Measurements from ENCODE around the gene MESP2. TPM values are rescaled to one million over a fixed set of nuclear protein-coding genes. Genes with fewer than 3 reads are reported as not detected.

Gene MESP2
- total RNA-seq, 2 experiments from 2014 or later: not detected

- Mint-ChIP-seq H3K27ac (no peak overlapping the region), H3K9me3 (ENCODE audit: low read depth) (no peaks in the 10 kb centered on the region), H3K36me3 (no peaks in the 10 kb centered on the region), H3K4me3 (no peak overlapping the region), H3K27me3 (peaks cover 21% of the 10 kb centered on the region), H3K4me1 (peaks cover 3% of the 10 kb centered on the region)
- DNase-seq (no peak), ATAC-seq (no peak)
- CTCF ChIA-PET: no interaction called here
Observed at GRCh38 chr15:89825271-89825940, 49.3 kb downstream of the MESP2 start.

GRCh38 chr15:89826671-89827655, 50.8 kb downstream of the MESP2 start:
- no peak overlapping the region for H3K27ac Mint-ChIP-seq
- peaks cover 7% of the 10 kb centered on the region for H3K27me3 Mint-ChIP-seq
- no peak for ATAC-seq
- DNase-seq: no peak
- H3K4me1 Mint-ChIP-seq: no peaks in the 10 kb centered on the region
- CTCF ChIA-PET: no interaction called here
- no peaks in the 10 kb centered on the region for H3K9me3 Mint-ChIP-seq (ENCODE audit: low read depth)
- no peak overlapping the region for H3K4me3 Mint-ChIP-seq
- H3K36me3 Mint-ChIP-seq: no peaks in the 10 kb centered on the region

DNA sequence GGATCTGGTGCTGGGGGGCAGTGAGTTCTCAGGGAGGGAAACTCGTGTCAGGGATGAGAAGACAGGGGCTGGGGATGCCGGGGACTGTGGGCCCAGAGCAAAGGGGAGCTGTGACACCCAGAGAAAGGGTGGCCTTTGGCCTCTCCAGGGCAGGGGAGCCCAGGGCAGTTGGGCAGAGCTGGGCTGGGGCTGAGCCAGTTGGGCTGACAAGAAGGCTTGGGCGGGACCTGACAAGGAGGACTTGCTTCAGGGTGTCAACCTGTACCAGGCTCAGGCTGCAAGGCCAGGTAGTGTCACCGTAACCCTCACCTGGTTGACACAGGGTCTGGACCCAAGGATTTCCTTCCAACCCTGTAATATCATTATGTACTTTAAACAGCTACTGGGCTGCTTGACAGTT, 51.7 kb downstream of the MESP2 start:
- CTCF ChIA-PET: no interaction called here
- Mint-ChIP-seq H3K9me3 (ENCODE audit: low read depth) (no peaks in the 10 kb centered on the region), H3K27ac (no peak overlapping the region), H3K27me3 (no peaks in the 10 kb centered on the region), H3K36me3 (no peaks in the 10 kb centered on the region), H3K4me3 (no peak overlapping the region), H3K4me1 (no peaks in the 10 kb centered on the region)
- DNase-seq (no peak), ATAC-seq (no peak)

Other genes with a start within 250 kb of the MESP2 start
- gene TICRR, start 200.9 kb upstream of the MESP2 start, total RNA-seq: 10 to 100 TPM; 30.8 to 35.5 TPM
- gene KIF7, start 120.9 kb upstream of the MESP2 start, total RNA-seq: 1 to 10 TPM in 1 of 2 experiments, under 1 TPM in 1; 0.55 to 2.5 TPM
- under 1 TPM in 1 of 2 experiments, not detected in 1; 0.12 TPM for gene PLIN1, start 97.0 kb upstream of the MESP2 start, total RNA-seq
- gene PEX11A, start 85.6 kb upstream of the MESP2 start, total RNA-seq: 1 to 10 TPM; 1.6 to 2.2 TPM
- not detected for gene WDR93, start 85.5 kb upstream of the MESP2 start, total RNA-seq
- gene MESP1, start 25.1 kb upstream of the MESP2 start, total RNA-seq: 1 to 10 TPM; 3.1 to 5.1 TPM
- gene ANPEP, start 38.5 kb downstream of the MESP2 start, total RNA-seq: under 1 TPM; 0.68 to 0.76 TPM
- gene AP3S2, start 117.7 kb downstream of the MESP2 start, total RNA-seq: 10 to 100 TPM; 22.2 to 26.5 TPM
- not detected for gene ARPIN, start 136.6 kb downstream of the MESP2 start, total RNA-seq
- gene ZNF710, start 225.0 kb downstream of the MESP2 start, total RNA-seq: 10 to 100 TPM; 14.1 to 16.6 TPM